Endothelial cell of umbilical vein (primary cell): Measurements from ENCODE around the gene SFSWAP. TPM values are rescaled to one million over a fixed set of nuclear protein-coding genes. Genes with fewer than 3 reads are reported as not detected.

Source experiments
- BruUV-seq: library from RNA; stranded (reverse); fragments of 400-500 nt; replicated peaks from 2 replicates; lab custom pipeline; 2021; lab: Mats Ljungman, UMichigan
- CTCF ChIA-PET: fragments of 300-600, 350-600 bp; sonication (Branson Sonifier 250); formaldehyde crosslinking; loops from one replicate; lab custom pipeline; 2021; ENCODE audit warnings: antibody characterized with exemption, inconsistent platforms; lab: Charles Lee
- POLR2A ChIA-PET: fragments of 300-600, 350-600 bp; sonication (Branson Sonifier 250); formaldehyde crosslinking; loops from one replicate; lab custom pipeline; 2021; ENCODE audit warnings: antibody characterized with exemption, inconsistent platforms; lab: Charles Lee
- DNase-seq: peaks from one replicate; pipeline ENCODE4 v3.0.0-alpha.2; 2011; ENCODE audit warnings: low read depth, low spot score
- FAIRE-seq: peaks from 2 replicates; lab custom pipeline; 2011; peaks lifted over from hg19 to GRCh38; lab: Jason Lieb, UNC
- H2AFZ ChIP-seq: 2 replicates; pipeline ENCODE4 v1.6.0; 2012; ENCODE audit warnings: low read depth, low read length, control low read depth, inconsistent platforms
- H3K27ac ChIP-seq: 2 replicates; pipeline ENCODE4 v1.5.1; 2011; ENCODE audit warnings: low read depth, mild to moderate bottlenecking, control low read depth, low read length, moderate library complexity; ENCODE audit not compliant: insufficient read depth
- H3K27me3 ChIP-seq, 2 experiments: 2 replicates each; pipeline versions ENCODE4 v1.6.0 to v1.6.1; 2011; ENCODE audit warnings: low read length in 2 of 2, mixed read lengths in 1 of 2; ENCODE audit not compliant: control insufficient read depth in 2 of 2, insufficient read depth in 2 of 2
- H3K36me3 ChIP-seq, 2 experiments: 2 replicates in 1 of 2; 3 replicates in 1 of 2; pipeline ENCODE4 v1.5.1; 2011; ENCODE audit warnings: low read length in 2 of 2, mild to moderate bottlenecking in 1 of 2, moderate library complexity in 1 of 2; ENCODE audit not compliant: control insufficient read depth in 2 of 2, insufficient read depth in 2 of 2; ENCODE audit errors: extremely low read depth in 1 of 2
- H3K4me1 ChIP-seq: 3 replicates; pipeline ENCODE4 v1.5.1; 2011; ENCODE audit warnings: mild to moderate bottlenecking, low read length; ENCODE audit not compliant: control insufficient read depth, insufficient read depth; ENCODE audit errors: extremely low read depth
- H3K4me2 ChIP-seq: 2 replicates; pipeline ENCODE4 v1.6.1; 2011; ENCODE audit warnings: low read length, control low read depth, mixed read lengths; ENCODE audit not compliant: insufficient read depth
- H3K4me3 ChIP-seq, 3 experiments: fragments of 200-600 bp in 1 of 3; sonication (generic), shearing (Covaris generic) in 1 of 3; replicated peaks in 1 of 3; 2 replicates each; pipeline ENCODE4 v1.5.1; 2011 to 2016; ENCODE audit warnings: control low read depth in 3 of 3, low read length in 3 of 3, mild to moderate bottlenecking in 2 of 3, inconsistent platforms in 1 of 3, low read depth in 1 of 3, moderate library complexity in 1 of 3; ENCODE audit not compliant: insufficient read depth in 1 of 3
- H3K79me2 ChIP-seq: 2 replicates; pipeline ENCODE4 v1.6.0; 2012; ENCODE audit warnings: low read length, inconsistent platforms; ENCODE audit not compliant: control insufficient read depth, insufficient read depth
- H3K9ac ChIP-seq: replicated peaks from 2 replicates; pipeline ENCODE3; 2011; ENCODE audit warnings: low read length, control low read depth; ENCODE audit not compliant: insufficient read depth; ENCODE audit errors: extremely low read depth
- H3K9me1 ChIP-seq: replicated peaks from 3 replicates; pipeline ENCODE4 v1.6.0; 2011; ENCODE audit warnings: mild to moderate bottlenecking, low read length; ENCODE audit not compliant: control insufficient read depth, insufficient read depth; ENCODE audit errors: extremely low read depth
- H3K9me3 ChIP-seq: replicated peaks from 2 replicates; pipeline ENCODE4 v1.5.1; 2012; ENCODE audit warnings: low read length, inconsistent platforms; ENCODE audit not compliant: control insufficient read depth, insufficient read depth
- H4K20me1 ChIP-seq: replicated peaks from 2 replicates; pipeline ENCODE3; 2011; ENCODE audit warnings: mild to moderate bottlenecking, low read length; ENCODE audit not compliant: control insufficient read depth, insufficient read depth; ENCODE audit errors: extremely low read depth
- EZH2 ChIP-seq: IDR thresholded peaks from 2 replicates; pipeline ENCODE4 v1.6.1; 2012; ENCODE audit warnings: borderline replicate concordance, low read depth, mild to moderate bottlenecking, moderate library complexity, low read length, inconsistent platforms; ENCODE audit not compliant: severe bottlenecking
- FOS ChIP-seq: IDR thresholded peaks from 2 replicates; pipeline ENCODE4 v1.6.1; 2011; ENCODE audit warnings: mild to moderate bottlenecking, low read length, moderate library complexity, borderline replicate concordance; ENCODE audit not compliant: insufficient read depth
- GATA2 ChIP-seq: IDR thresholded peaks from 2 replicates; pipeline ENCODE4 v1.7.0; 2011; ENCODE audit warnings: low read depth, mild to moderate bottlenecking, moderate library complexity, mixed read lengths, low read length; ENCODE audit not compliant: insufficient read length, insufficient read depth
- JUN ChIP-seq: IDR thresholded peaks from 2 replicates; pipeline ENCODE4 v1.6.1; 2011; ENCODE audit warnings: borderline replicate concordance, low read depth; ENCODE audit not compliant: insufficient read length, insufficient read depth
- MYC ChIP-seq: IDR thresholded peaks from one replicate; pipeline ENCODE4 v1.6.1; 2011; ENCODE audit warnings: mild to moderate bottlenecking, low read depth, low read length
- POLR2A ChIP-seq: IDR thresholded peaks from 2 replicates; pipeline ENCODE4 v1.6.1; 2012; ENCODE audit warnings: low read depth, mild to moderate bottlenecking, control low read depth, low read length
- POLR2AphosphoS5 ChIP-seq: IDR thresholded peaks from 2 replicates; pipeline ENCODE4 v1.6.1; 2012; ENCODE audit warnings: low read depth, mild to moderate bottlenecking, control low read depth, low read length, moderate library complexity; ENCODE audit not compliant: insufficient read depth
- dilution Hi-C: fragments of 300-500 bp; cut with MboI; formaldehyde crosslinking; loops from one replicate; pipeline ENCODE4 v1.15.0; 2019; ENCODE audit warnings: low sequenced_read_pairs; ENCODE audit not compliant: extremely low pct_ligation_motif_present
- intact Hi-C: fragments of 100-400 bp; cut with micrococcal nuclease; formaldehyde crosslinking; loops from one replicate; pipeline ENCODE4 v1.10.0; 2022
- polyA plus RNA-seq, 4 experiments: library from polyadenylated mRNA; depleted of rRNA in 3 of 4; stranded (reverse) in 3 of 4; unstranded in 1 of 4; fragments of >200 nt; gene quantifications; 2 replicates each; pipeline versions ENCODE4 v1.2.1 to v1.2.3, GENCODE V29; 2011 to 2012; ENCODE audit warnings: missing spikeins in 1 of 4
- total RNA-seq: library from RNA; stranded (reverse); gene quantifications from 2 replicates; pipeline ENCODE4 v1.2.3, GENCODE V29; 2021
- TF ChIP-seq, protein P1 (sequence below): IDR thresholded peaks from 2 replicates; pipeline ENCODE4 v1.6.1; 2011; ENCODE audit not compliant: insufficient read depth, insufficient read length
- TF ChIP-seq, protein P2 (sequence below), 2 donors: IDR thresholded peaks; 1 replicate in 1 of 2; 2 replicates in 1 of 2; pipeline ENCODE4 v1.5.1; 2011; ENCODE audit warnings: low read length in 2 of 2, mild to moderate bottlenecking in 2 of 2, moderate library complexity in 2 of 2, control low read depth in 1 of 2, inconsistent platforms in 1 of 2, low read depth in 1 of 2; ENCODE audit not compliant: insufficient read depth in 1 of 2; ENCODE audit errors: extremely low read depth in 1 of 2

Gene SFSWAP
- total and polyA plus RNA-seq, 2 donors (not counting 3 experiments of a cell fraction or from before 2014, with no cell fraction given) = 38.1 to 53.3 TPM

DNA sequence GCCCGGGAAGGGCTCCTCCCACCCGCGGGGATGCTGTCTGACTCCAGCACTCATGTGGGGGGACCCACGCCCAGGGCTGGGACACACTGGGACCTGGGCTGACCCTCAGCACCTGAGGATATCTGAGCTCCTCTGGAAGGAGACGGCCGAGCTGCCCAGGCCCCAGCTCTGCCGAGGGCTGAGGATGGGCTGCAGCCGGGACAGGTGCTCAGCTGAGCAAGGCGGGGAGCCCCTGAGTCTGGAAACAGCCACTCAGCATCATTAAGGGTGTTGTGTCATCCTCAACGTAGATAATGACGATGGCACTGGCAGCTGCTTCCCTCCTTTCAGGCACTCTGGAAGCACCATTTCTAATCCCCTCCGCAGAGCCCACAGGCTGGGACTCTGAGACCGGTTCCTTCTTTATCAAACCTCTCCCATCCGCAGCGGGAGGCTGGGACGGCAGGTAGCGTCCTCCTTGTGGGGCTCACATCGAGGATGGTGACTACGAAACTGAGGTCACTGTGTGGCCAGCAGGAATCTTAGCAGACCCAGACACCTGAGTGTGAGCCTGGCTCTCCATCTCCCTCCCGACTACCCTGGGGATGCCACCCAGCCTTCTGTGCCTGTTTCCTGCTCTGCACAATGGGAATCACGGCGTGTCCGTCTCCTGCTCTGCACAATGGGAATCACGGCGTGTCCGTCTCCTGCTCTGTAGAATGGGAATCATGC is 26.7 kb upstream of the SFSWAP start:
- BruUV-seq = no TSS peak
- H3K4me3 ChIP-seq = no peak overlapping the region
- dilution Hi-C loops (no loop called here), intact Hi-C loops (no loop called here)
- no peak overlapping the region for H2AFZ ChIP-seq
- no peaks in the 10 kb centered on the region for H3K9me3 ChIP-seq
- H3K9me1 ChIP-seq = no peaks in the 10 kb centered on the region
- FAIRE-seq (no peak), DNase-seq (no peak)
- no peak overlapping the region for H3K27ac ChIP-seq
- no peaks in the 10 kb centered on the region for H3K36me3 ChIP-seq
- CTCF ChIA-PET = no interaction called here
- POLR2A ChIA-PET = no interaction called here
- H3K79me2 ChIP-seq = no peaks in the 10 kb centered on the region
- no peaks in the 10 kb centered on the region for H3K4me1 ChIP-seq
- no peaks in the 10 kb centered on the region for H4K20me1 ChIP-seq
- no peaks in the 10 kb centered on the region for H3K27me3 ChIP-seq
- no peak overlapping the region for H3K9ac ChIP-seq
- TF ChIP-seq FOS (no peak), JUN (no peak), GATA2 (no peak), POLR2AphosphoS5 (no peak), POLR2A (no peak), EZH2 (no peak), MYC (no peak)
- TF ChIP-seq, protein P1, sequence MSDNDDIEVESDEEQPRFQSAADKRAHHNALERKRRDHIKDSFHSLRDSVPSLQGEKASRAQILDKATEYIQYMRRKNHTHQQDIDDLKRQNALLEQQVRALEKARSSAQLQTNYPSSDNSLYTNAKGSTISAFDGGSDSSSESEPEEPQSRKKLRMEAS = no peak
- TF ChIP-seq, protein P2, sequence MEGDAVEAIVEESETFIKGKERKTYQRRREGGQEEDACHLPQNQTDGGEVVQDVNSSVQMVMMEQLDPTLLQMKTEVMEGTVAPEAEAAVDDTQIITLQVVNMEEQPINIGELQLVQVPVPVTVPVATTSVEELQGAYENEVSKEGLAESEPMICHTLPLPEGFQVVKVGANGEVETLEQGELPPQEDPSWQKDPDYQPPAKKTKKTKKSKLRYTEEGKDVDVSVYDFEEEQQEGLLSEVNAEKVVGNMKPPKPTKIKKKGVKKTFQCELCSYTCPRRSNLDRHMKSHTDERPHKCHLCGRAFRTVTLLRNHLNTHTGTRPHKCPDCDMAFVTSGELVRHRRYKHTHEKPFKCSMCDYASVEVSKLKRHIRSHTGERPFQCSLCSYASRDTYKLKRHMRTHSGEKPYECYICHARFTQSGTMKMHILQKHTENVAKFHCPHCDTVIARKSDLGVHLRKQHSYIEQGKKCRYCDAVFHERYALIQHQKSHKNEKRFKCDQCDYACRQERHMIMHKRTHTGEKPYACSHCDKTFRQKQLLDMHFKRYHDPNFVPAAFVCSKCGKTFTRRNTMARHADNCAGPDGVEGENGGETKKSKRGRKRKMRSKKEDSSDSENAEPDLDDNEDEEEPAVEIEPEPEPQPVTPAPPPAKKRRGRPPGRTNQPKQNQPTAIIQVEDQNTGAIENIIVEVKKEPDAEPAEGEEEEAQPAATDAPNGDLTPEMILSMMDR (IDR thresholded peaks at IDR 0.05; ENCODE audit: extremely low read depth in 1 of 2, insufficient read depth in 1 of 2, low read depth in 1 of 2, low read length in 2 of 2) = no peak
- H3K4me2 ChIP-seq = no peak overlapping the region
